ENCODE data around the gene MYOM1. TPM values are rescaled to one million over a fixed set of nuclear protein-coding genes. Genes with fewer than 3 reads are reported as not detected.
"Not testable (repeated sequence)": the region's sequence is repeated elsewhere in the genome, so short reads cannot be mapped to it uniquely, and the experiment has no call there.

The MYOM1 gene
- total RNA-seq, 1 donor from 2014 or later, result 1.2 TPM

GRCh38 chr18:3032721-3033120 lies 187.0 kb downstream of the MYOM1 start:
- no peak overlapping the region for H3K27ac ChIP-seq
- intact Hi-C loops (cut with DNase I), result no loop called here
- H3K4me1 ChIP-seq, result no peaks in the 10 kb centered on the region
- TF ChIP-seq POLR2AphosphoS5 (IDR thresholded peaks at IDR 0.05; ENCODE audit: insufficient read depth in 1 of 2, low read depth in 1 of 2) (no peak), CTCF (IDR thresholded peaks at IDR 0.05) (no peak)
- no peaks in the 10 kb centered on the region for H3K9me3 ChIP-seq
- no peak overlapping the region for H3K4me3 ChIP-seq
- H3K36me3 ChIP-seq, result no peaks in the 10 kb centered on the region
- H3K27me3 ChIP-seq, result no peaks in the 10 kb centered on the region
- no peak for DNase-seq (ENCODE audit: extremely low spot score in 2 of 2)

GRCh38 chr18:3029215-3029952 lies 190.4 kb downstream of the MYOM1 start:
- Histone ChIP-seq H3K4me3 (no peak overlapping the region), H3K27ac (no peak overlapping the region), H3K9me3 (no peaks in the 10 kb centered on the region), H3K27me3 (no peaks in the 10 kb centered on the region), H3K4me1 (no peaks in the 10 kb centered on the region), H3K36me3 (no peaks in the 10 kb centered on the region)
- intact Hi-C loops (cut with DNase I), result no loop called here
- TF ChIP-seq POLR2A (IDR thresholded peaks at IDR 0.05) (no peak), CTCF (IDR thresholded peaks at IDR 0.05) (no peak), POLR2AphosphoS5 (IDR thresholded peaks at IDR 0.05; ENCODE audit: insufficient read depth in 1 of 2, low read depth in 1 of 2) (no peak)
- DNase-seq (ENCODE audit: extremely low spot score in 2 of 2), result no peak

- DNase-seq (ENCODE audit: extremely low spot score in 2 of 2); H3K27ac ChIP-seq; H3K36me3 ChIP-seq; H3K9me3 ChIP-seq; H3K27me3 ChIP-seq; H3K4me3 ChIP-seq; H3K4me1 ChIP-seq; intact Hi-C loops (cut with DNase I): not testable (repeated sequence)
Measured at GRCh38 chr18:3028115-3028514, 191.7 kb downstream of the MYOM1 start.

GRCh38 chr18:3027370-3027891 lies 192.3 kb downstream of the MYOM1 start:
- Histone ChIP-seq H3K4me1 (no peaks in the 10 kb centered on the region), H3K36me3 (no peaks in the 10 kb centered on the region), H3K27ac (no peak overlapping the region), H3K9me3 (no peaks in the 10 kb centered on the region), H3K4me3 (no peak overlapping the region), H3K27me3 (no peaks in the 10 kb centered on the region)
- DNase-seq (ENCODE audit: extremely low spot score in 2 of 2), result no peak
- intact Hi-C loops (cut with DNase I), result no loop called here
- no peak for TF ChIP-seq POLR2AphosphoS5 (IDR thresholded peaks at IDR 0.05; ENCODE audit: insufficient read depth in 1 of 2, low read depth in 1 of 2)

GRCh38 chr18:3025544-3025943 lies 194.2 kb downstream of the MYOM1 start:
- Histone ChIP-seq H3K9me3 (no peaks in the 10 kb centered on the region), H3K27me3 (no peaks in the 10 kb centered on the region), H3K36me3 (no peaks in the 10 kb centered on the region), H3K27ac (no peak overlapping the region), H3K4me3 (no peak overlapping the region), H3K4me1 (no peaks in the 10 kb centered on the region)
- intact Hi-C loops (cut with DNase I), result no loop called here
- no peak for DNase-seq (ENCODE audit: extremely low spot score in 2 of 2)
- TF ChIP-seq CTCF (IDR thresholded peaks at IDR 0.05), result no peak

GRCh38 chr18:3023603-3024002 lies 196.2 kb downstream of the MYOM1 start:
- not testable (repeated sequence) for H3K36me3 ChIP-seq

More at GRCh38 chr18:3023603-3024002, 196.2 kb downstream of the MYOM1 start:
- H3K4me1 ChIP-seq; H3K27ac ChIP-seq; intact Hi-C loops (cut with DNase I); DNase-seq (ENCODE audit: extremely low spot score in 2 of 2); H3K27me3 ChIP-seq; H3K4me3 ChIP-seq; H3K9me3 ChIP-seq: not testable (repeated sequence)

Small RNA genes lying within 50 kb of the gene (small RNA-seq; reads per million reads assigned to genes)
- not detected for gene RF00156
- gene RNU7-25P, result not detected

Other genes with a start within 250 kb of the MYOM1 start
- gene LPIN2, start 206.8 kb downstream of the MYOM1 start, total RNA-seq, result 19.4 TPM
- gene MYL12A, start 27.8 kb upstream of the MYOM1 start, total RNA-seq, result 193 TPM
- 214 TPM for gene MYL12B, start 42.2 kb upstream of the MYOM1 start, total RNA-seq
- 60.9 TPM for gene TGIF1, start 230.2 kb upstream of the MYOM1 start, total RNA-seq